Measurements from ENCODE around the gene HRAS.

DNA sequence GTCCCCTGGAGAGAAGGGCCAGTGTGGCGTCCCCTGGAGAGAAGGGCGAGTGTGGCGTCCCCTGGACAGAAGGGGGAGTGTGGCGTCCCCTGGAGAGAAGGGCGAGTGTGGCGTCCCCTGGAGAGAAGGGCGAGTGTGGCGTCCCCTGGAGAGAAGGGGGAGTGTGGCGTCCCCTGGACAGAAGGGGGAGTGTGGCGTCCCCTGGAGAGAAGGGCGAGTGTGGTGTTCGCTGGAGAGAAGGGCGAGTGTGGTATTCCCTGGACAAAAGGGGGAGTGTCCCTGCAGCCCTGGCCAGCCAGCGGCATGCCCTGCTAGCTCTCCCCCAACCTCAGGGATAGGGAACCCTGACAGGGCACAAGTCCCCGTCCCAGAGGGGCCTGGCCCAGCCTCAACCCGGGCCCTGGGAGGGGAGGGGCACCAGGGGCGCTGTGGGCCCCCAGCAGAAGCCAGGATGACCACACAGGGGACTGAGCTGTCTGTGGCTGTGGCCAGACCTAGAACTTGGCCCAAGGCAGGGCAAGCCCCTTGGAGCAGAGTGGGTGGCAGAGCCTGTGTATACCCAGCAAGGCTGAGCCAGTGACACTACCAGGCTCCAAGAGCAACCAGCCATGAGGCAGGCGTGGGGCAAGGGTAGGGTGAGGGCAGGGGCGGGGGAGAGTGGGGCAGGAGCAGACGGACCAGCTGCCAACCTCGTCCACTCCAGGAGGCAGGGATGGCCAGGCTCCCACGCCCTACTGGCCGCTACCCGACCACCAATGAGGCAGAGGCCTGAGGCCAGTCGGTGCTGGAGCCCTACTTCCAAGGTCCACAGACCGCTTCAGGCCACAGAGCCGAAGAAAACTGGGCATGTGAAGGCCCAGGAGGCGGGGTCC is 4.2 kb downstream of the HRAS start:
- TF ChIP-seq, protein P1, sequence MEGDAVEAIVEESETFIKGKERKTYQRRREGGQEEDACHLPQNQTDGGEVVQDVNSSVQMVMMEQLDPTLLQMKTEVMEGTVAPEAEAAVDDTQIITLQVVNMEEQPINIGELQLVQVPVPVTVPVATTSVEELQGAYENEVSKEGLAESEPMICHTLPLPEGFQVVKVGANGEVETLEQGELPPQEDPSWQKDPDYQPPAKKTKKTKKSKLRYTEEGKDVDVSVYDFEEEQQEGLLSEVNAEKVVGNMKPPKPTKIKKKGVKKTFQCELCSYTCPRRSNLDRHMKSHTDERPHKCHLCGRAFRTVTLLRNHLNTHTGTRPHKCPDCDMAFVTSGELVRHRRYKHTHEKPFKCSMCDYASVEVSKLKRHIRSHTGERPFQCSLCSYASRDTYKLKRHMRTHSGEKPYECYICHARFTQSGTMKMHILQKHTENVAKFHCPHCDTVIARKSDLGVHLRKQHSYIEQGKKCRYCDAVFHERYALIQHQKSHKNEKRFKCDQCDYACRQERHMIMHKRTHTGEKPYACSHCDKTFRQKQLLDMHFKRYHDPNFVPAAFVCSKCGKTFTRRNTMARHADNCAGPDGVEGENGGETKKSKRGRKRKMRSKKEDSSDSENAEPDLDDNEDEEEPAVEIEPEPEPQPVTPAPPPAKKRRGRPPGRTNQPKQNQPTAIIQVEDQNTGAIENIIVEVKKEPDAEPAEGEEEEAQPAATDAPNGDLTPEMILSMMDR (conservative IDR thresholded peaks at IDR 0.05; ENCODE audit: low read depth, low read length): no peak
- no peak for TF ChIP-seq EZH2 (IDR thresholded peaks at IDR 0.05; ENCODE audit: low read length, unreplicated experiment)
- no peak for TF ChIP-seq EZH2phosphoT487 (IDR thresholded peaks at IDR 0.05; ENCODE audit: borderline replicate concordance, low read length)
